Stimulated activated CD8-positive, alpha-beta memory T cell treated with anti-CD3 and anti-CD28 coated beads, Interleukin-15, amount 100 ng/mL, for 4 hours (primary cell): ENCODE measurements around the gene TSC22D3.
A peak's percentile ranks its signal among the peaks of the same experiment; 100 is the strongest.
"Not testable (repeated sequence)": the region's sequence is repeated elsewhere in the genome, so short reads cannot be mapped to it uniquely, and the experiment has no call there.

Experiments
- DNase-seq, 2 donors: peaks; one replicate each; pipeline ENCODE4 v3.0.0-alpha.2; 2020; ENCODE audit warnings: low read depth in 2 of 2

The TSC22D3 gene

DNA sequence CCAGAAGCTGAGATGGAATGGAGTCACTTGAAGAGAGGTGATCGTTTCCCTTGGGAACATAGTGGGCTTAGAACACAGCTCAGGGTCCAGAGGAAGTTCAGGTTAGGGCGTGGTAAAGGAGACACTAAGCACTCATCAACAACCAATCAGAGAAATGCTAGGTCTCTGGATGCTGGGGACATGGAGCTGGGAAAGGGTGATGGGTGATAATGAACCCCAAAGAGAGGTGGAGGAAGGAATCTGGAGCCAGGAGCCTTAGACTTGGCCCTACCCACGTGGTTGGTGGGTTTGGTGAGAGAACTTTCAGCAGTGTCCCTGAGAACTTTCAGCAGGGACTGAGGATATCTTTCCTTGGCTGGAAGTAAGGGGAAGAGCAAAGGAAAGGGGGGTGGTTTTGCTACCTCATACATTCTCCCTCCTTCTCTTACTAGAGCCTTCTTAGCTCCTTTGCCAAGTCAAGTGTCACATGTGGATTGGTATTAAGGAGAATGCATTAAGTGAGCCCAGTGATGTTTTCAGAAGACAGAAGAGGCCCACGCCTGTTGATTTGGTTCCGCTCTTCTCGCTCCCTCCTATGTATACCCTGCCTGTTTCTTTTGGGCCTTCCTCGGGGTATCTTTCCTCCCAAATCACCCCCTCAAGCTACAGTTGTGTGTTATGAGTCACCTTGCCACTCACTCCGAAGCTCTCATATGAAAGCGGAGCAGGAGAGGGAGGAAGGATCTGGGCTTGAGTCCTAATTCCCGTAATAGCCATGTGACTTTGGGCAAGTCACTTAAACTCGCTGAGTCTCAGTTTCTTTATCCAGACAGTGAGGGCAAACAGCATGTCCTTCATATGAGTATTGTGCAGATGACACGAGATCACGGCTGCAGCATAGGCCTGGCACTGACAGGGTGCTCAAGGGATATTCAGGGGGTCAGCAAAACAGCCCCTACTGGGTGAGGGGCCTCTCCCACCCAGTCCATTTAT is 63.1 kb downstream of the TSC22D3 start:
- DNase-seq: no peak

- DNase-seq: no peak
Observed at GRCh38 chrX:107711521-107712181, 63.9 kb downstream of the TSC22D3 start.

- peak in 1 of 2 donors; percentile 19 for DNase-seq
Observed at GRCh38 chrX:107710617-107711391, 64.8 kb downstream of the TSC22D3 start.

DNA sequence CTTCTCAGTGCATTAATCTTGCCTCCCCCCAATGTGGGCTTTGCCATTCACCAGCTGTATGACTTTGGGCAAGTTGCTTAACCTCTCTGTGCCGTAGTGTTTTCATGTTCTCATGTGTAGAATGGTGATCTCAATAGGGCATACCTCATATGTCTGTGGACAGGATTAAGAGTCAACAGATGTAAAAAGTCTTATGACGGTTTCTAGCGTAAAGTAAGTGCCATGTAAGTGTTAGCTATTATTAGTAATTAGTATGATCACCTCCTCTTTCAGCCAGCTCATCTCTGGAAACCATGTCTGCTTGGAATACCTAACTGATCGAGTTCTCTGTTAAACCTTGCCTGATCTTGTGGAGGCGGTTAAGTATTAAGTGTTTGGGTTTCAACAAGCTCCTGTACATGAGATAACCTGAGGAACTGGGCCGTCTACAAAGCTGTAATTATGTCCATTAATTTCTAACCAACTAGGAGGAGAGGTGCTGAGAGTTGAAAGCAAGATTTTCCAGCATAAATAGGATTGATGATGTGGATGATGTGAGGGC is 66.3 kb downstream of the TSC22D3 start:
- no peak for DNase-seq

DNA sequence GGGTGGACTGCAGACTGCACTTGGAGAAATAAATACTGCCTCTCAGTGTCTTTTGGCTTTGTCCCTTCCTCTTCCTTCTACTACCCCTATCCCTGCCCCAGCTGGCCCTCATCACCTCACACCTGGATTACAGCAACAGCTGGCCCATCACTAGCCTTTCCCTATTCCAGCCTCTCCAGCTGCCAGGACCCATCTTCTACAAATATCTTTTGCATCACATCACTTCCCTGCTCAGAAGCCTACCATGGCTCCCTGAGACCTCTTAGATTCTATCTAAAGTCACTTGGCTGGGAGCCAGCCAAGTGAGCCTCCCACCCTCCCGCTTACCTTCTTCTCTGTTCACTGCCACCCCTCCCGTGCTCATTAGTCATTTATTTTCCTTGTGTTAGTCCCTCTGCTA is 66.8 kb downstream of the TSC22D3 start:
- DNase-seq: no peak

- no peak for DNase-seq
Observed at GRCh38 chrX:107707866-107708265, 67.7 kb downstream of the TSC22D3 start.

GRCh38 chrX:107706309-107706708 is 69.3 kb downstream of the TSC22D3 start:
- DNase-seq: no peak

DNA sequence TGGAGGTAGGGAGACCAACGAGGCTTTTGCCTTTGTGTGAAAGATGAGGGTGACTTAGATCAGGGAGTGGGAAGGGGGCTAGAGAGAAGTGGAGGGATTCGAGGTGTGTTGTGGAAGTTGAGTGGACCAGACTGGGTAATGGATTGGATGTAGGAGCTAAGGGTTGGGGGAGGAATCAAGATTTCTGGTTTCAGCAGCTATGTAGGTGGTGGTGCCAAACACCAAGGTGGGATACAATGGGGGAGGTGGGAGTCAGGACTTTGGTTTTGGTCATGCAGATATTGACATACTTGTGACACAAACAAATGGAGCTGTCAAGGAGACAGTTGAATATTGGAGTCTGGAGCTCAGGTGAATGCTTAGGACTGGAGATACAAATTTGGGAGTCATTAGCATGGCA is 71.0 kb downstream of the TSC22D3 start:
- no peak for DNase-seq

GRCh38 chrX:107704181-107704580 is 71.4 kb downstream of the TSC22D3 start:
- DNase-seq: no peak

- no peak for DNase-seq
Observed at GRCh38 chrX:107701493-107702121, 74.0 kb downstream of the TSC22D3 start.

GRCh38 chrX:107700790-107701189 is 74.8 kb downstream of the TSC22D3 start:
- DNase-seq: no peak

DNA sequence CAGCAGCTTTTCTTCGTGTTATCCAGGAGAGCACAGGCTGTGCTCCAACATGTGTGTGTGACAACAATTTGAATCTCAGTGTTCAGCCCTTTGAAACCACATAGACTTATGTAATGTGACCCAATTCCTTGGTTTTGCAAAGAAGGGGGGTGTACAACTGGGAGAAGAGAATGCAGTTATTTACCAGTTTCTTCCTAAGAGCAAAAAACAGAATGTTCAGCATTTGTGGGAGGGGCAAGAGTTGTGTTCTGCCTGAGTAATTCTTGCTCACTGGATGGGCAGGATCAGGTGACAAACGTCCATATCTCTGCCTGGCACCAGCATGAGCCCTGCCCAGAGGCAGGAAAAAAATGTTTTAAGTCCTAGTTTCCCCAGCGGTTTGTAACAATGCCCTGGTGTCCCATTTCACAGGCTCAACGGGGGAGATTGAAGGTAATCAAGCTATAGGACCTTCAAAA is 75.2 kb downstream of the TSC22D3 start:
- no peak for DNase-seq

- no peak for DNase-seq
Observed at GRCh38 chrX:107699616-107700015, 76.0 kb downstream of the TSC22D3 start.

GRCh38 chrX:107691024-107691448 is 84.6 kb downstream of the TSC22D3 start:
- no peak for DNase-seq

DNA sequence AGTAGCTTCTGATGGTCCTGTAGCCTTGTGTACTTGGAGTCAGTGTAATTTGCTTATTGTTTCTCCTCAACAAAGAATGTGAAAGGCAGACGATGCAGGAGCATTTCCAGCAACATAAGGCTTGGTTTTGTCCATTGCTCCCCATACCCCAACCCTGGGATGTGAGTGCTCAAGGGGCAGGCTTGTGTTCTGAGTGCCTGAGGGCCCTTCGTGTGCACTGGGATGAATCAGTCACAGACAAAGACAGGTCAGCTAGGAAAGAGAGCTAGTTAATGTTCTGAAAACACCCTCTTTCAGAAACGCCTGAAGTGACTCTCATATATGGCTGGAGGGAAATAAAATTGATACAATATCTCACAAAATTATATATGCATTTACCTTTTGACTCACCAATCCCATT is 88.1 kb downstream of the TSC22D3 start:
- no peak for DNase-seq

DNA sequence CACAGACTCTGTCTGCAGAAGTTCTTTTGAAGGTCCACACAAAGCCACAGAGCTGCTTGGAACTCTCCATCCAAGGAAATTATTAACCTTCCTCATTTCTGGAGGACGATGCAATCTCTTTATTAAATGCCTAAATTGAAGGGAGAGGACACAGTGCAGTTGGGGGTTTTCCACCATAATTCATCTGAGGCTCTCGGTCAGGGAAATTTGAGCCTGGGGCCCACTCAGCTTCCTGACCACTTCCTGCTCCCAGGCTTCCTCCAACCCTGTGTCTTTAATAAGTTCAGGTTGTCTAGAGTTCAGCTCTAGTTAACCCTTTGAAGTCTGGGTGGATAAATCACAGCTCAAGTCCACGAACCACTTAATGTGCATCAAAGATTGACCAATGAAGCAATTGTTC is 88.8 kb downstream of the TSC22D3 start:
- no peak for DNase-seq

GRCh38 chrX:107686026-107686425 is 89.6 kb downstream of the TSC22D3 start:
- DNase-seq: no peak

GRCh38 chrX:107685586-107685985 is 90.0 kb downstream of the TSC22D3 start:
- DNase-seq: not testable (repeated sequence)

GRCh38 chrX:107684956-107685385 is 90.6 kb downstream of the TSC22D3 start:
- DNase-seq: no peak

GRCh38 chrX:107683931-107684330 is 91.7 kb downstream of the TSC22D3 start:
- DNase-seq: no peak
